PC-9 (cell line): Measurements from ENCODE around the gene HMGB1. TPM values are rescaled to one million over a fixed set of nuclear protein-coding genes. Genes with fewer than 3 reads are reported as not detected.

Source experiments
- BruUV-seq: library from RNA; stranded (reverse); fragments of 400-500 nt; replicated peaks from 2 replicates; lab custom pipeline; 2021; lab: Mats Ljungman, UMichigan
- CTCF ChIA-PET: fragments of 300-600 bp; sonication (Branson Sonifier 250); formaldehyde crosslinking; loops from one replicate; lab custom pipeline; 2022; ENCODE audit warnings: antibody characterized with exemption; lab: Charles Lee
- POLR2A ChIA-PET: fragments of 300-600 bp; sonication (Branson Sonifier 250); formaldehyde crosslinking; loops from one replicate; lab custom pipeline; 2022; ENCODE audit warnings: antibody characterized with exemption; ENCODE audit not compliant: unreplicated experiment; lab: Charles Lee
- DNase-seq, 2 experiments: peaks; one replicate each; pipeline versions ENCODE4 v3.0.0 to v3.0.0-alpha.2; 2015 to 2022; ENCODE audit warnings: mixed read lengths in 1 of 2
- H2AFZ ChIP-seq: fragments of 200-600 bp; sonication (generic); 2 replicates; pipeline ENCODE4 v1.8.1; 2017; ENCODE audit warnings: antibody characterized with exemption
- H3F3A ChIP-seq: fragments of 200-600 bp; sonication (generic); 2 replicates; pipeline ENCODE4 v1.8.1; 2017; ENCODE audit warnings: antibody characterized with exemption, mild to moderate bottlenecking, low read depth; ENCODE audit not compliant: insufficient read depth
- H3K27ac ChIP-seq: fragments of 200-600 bp; sonication (generic); 2 replicates; pipeline ENCODE4 v1.6.1; 2016; ENCODE audit warnings: mixed run types
- H3K27me3 ChIP-seq: fragments of 200-600 bp; sonication (generic); 2 replicates; pipeline ENCODE4 v1.6.1; 2016; ENCODE audit warnings: low read depth, mixed run types; ENCODE audit not compliant: insufficient read depth
- H3K36me3 ChIP-seq: fragments of 200-600 bp; sonication (generic); 2 replicates; pipeline ENCODE4 v1.6.1; 2016; ENCODE audit warnings: low read depth, mixed run types
- H3K4me1 ChIP-seq: fragments of 200-600 bp; sonication (generic); replicated peaks from 2 replicates; pipeline ENCODE4 v1.6.1; 2016; ENCODE audit warnings: mixed run types; ENCODE audit not compliant: insufficient read depth
- H3K4me2 ChIP-seq: fragments of 200-600 bp; sonication (generic); 2 replicates; pipeline ENCODE4 v1.6.1; 2017; ENCODE audit warnings: mixed run types
- H3K4me3 ChIP-seq: fragments of 200-600 bp; sonication (generic); 2 replicates; pipeline ENCODE4 v1.6.1; 2016; ENCODE audit warnings: mixed run types
- H3K79me2 ChIP-seq: fragments of 200-600 bp; sonication (generic); 2 replicates; pipeline ENCODE4 v1.6.1; 2017; ENCODE audit warnings: low read depth, mixed run types
- H3K9me2 ChIP-seq: fragments of 200-600 bp; sonication (generic); 2 replicates; pipeline ENCODE4 v1.8.1; 2017; ENCODE audit warnings: mild to moderate bottlenecking; ENCODE audit not compliant: insufficient read depth
- H3K9me3 ChIP-seq: fragments of 200-600 bp; sonication (generic); 2 replicates; pipeline ENCODE4 v1.8.1; 2016; ENCODE audit warnings: low read depth; ENCODE audit not compliant: insufficient read depth
- H4K20me1 ChIP-seq: fragments of 200-600 bp; sonication (generic); 2 replicates; pipeline ENCODE4 v1.8.1; 2017; ENCODE audit not compliant: insufficient read depth
- EZH2 ChIP-seq: fragments of 200-600 bp; sonication (generic); IDR thresholded peaks from 2 replicates; pipeline ENCODE4 v1.8.0; 2017; ENCODE audit warnings: antibody characterized with exemption, low read depth
- intact Hi-C: fragments of 100-400 bp; cut with micrococcal nuclease; formaldehyde crosslinking; loops from one replicate; pipeline ENCODE4 v1.10.0; 2022; ENCODE audit not compliant: unreplicated experiment
- total RNA-seq: library from RNA; stranded (reverse); gene quantifications from 2 replicates; pipeline ENCODE4 v1.2.3, GENCODE V29; 2021
- TF ChIP-seq, protein P1 (sequence below): fragments of 200-600 bp; sonication (generic); conservative IDR thresholded peaks from 2 replicates; pipeline ENCODE4 v1.6.1; 2017; ENCODE audit warnings: mixed run types, antibody characterized with exemption, mild to moderate bottlenecking, moderate library complexity

HMGB1 gene
- total RNA-seq, 1 experiment from 2014 or later = 313 TPM

DNA sequence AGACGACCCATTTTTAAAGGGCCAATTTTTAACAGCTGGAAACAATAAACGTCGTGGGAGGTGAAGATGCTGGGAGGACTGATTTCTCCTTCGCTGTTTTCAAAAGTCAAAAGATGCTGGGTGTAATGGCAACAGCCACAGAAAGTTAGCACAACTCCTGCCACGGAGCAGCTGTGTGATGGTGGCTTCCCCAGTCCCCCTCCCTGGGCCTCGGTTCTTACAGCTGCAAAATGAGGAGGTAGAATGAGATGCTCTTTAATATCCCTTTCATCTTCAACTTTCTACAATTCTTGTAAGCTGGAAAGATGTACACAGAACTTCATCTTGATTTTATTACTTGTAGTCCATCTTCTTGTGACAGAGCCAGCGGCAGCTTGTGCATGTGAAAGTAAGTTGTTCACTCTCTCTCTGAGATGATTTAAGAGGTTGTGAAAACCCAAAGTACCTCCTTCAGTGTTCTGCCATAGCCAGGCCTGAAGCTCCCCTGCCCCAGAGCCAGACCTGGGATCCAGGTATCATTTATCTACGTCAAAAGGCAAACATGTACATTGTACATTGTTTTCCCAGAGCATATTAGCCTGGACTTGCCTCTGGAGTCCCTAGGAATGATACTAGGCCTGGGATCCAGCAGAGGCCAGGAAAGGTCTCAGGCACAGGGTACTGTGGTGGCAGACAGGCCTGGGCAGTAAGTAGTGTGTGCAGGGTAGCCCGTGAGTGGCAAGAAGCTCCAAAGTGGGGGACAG lies 46.8 kb downstream of the HMGB1 start:
- Histone ChIP-seq H3K4me1 (peaks cover 11% of the 10 kb centered on the region; the same call in 1 of the 2 replicates), H4K20me1 (no peaks in the 10 kb centered on the region), H3K27me3 (no peaks in the 10 kb centered on the region), H3K4me2 (no peak overlapping the region), H3F3A (peaks cover 6% of the 10 kb centered on the region; the same call in 1 of the 2 replicates), H3K36me3 (no peaks in the 10 kb centered on the region), H3K9me2 (no peaks in the 10 kb centered on the region), H3K27ac (no peak overlapping the region), H3K4me3 (no peak overlapping the region), H3K79me2 (no peaks in the 10 kb centered on the region), H3K9me3 (no peaks in the 10 kb centered on the region), H2AFZ (no peak overlapping the region)
- BruUV-seq = no TSS peak
- intact Hi-C loops = no loop called here
- ChIA-PET CTCF (interaction anchor here (0.6 kb wide), 1 partner anchor 184 kb away, joined by 3 read pairs; no protein-coding TSS in a partner anchor), POLR2A (no interaction called here)
- no peak for DNase-seq
- TF ChIP-seq EZH2 = no peak
- TF ChIP-seq, protein P1, sequence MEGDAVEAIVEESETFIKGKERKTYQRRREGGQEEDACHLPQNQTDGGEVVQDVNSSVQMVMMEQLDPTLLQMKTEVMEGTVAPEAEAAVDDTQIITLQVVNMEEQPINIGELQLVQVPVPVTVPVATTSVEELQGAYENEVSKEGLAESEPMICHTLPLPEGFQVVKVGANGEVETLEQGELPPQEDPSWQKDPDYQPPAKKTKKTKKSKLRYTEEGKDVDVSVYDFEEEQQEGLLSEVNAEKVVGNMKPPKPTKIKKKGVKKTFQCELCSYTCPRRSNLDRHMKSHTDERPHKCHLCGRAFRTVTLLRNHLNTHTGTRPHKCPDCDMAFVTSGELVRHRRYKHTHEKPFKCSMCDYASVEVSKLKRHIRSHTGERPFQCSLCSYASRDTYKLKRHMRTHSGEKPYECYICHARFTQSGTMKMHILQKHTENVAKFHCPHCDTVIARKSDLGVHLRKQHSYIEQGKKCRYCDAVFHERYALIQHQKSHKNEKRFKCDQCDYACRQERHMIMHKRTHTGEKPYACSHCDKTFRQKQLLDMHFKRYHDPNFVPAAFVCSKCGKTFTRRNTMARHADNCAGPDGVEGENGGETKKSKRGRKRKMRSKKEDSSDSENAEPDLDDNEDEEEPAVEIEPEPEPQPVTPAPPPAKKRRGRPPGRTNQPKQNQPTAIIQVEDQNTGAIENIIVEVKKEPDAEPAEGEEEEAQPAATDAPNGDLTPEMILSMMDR = no peak

DNA sequence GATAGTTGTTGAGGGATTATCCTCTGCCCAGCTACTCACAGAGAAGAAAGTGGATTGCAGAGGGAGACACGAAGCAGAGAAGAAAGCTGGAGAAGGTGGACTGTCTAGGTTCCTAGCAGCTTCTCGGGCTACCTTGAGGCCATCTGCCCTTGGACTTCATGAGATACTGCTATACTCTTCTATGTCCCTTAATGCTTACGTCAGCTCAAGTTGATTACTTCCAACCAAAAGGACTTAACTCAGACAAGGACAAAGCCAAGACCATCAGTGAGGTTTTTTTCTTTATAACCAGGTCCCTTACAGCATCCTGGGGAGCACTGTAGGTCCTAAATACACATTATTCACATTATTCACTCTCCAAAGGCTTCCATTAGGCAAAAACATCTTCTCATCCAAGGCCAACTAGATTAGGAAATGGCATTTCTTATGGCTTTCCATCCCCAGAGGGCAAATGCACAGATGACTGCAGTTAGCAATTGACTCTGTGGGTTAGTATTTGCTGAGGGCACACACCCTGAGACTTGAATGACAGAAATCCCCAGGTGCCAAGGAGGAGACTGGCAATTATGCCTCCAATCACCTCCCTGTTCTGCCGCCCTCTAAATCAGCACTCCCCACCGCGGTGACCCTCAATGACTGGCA lies 47.5 kb downstream of the HMGB1 start:
- H3K4me3 ChIP-seq = no peak overlapping the region
- BruUV-seq = no TSS peak
- H3K27ac ChIP-seq = no peak overlapping the region
- intact Hi-C loops = no loop called here
- H3F3A ChIP-seq = peaks cover 6% of the 10 kb centered on the region; the same call in 1 of the 2 replicates
- H2AFZ ChIP-seq = no peak overlapping the region
- no peak for DNase-seq
- H3K27me3 ChIP-seq = no peaks in the 10 kb centered on the region
- no peaks in the 10 kb centered on the region for H3K9me2 ChIP-seq
- no peaks in the 10 kb centered on the region for H3K79me2 ChIP-seq
- no peaks in the 10 kb centered on the region for H3K9me3 ChIP-seq
- TF ChIP-seq, protein P1 = no peak
- no peak for TF ChIP-seq EZH2
- H3K4me1 ChIP-seq = peaks cover 11% of the 10 kb centered on the region; the same call in 1 of the 2 replicates
- no peaks in the 10 kb centered on the region for H4K20me1 ChIP-seq
- ChIA-PET CTCF (no interaction called here), POLR2A (no interaction called here)
- no peak overlapping the region for H3K4me2 ChIP-seq
- no peaks in the 10 kb centered on the region for H3K36me3 ChIP-seq

DNA sequence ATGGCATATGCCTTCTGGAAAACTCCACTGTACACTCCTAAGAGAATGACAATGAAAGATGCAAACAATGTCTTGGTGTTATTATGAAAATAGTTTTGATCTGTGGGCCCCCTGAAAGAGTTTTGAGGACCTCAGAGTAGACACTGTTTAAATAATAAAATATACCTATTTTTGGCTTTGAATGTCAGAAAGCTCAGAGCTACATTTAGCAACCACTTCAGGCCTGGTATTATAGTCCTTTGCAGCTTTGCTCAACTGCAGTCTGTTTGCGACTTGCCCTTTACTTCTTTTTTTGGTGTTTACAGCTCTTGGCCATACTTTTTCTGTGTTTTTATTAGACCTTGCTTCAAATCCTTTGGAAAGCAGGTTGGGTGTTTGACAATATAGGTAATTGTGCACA lies 49.3 kb downstream of the HMGB1 start:
- H4K20me1 ChIP-seq = no peaks in the 10 kb centered on the region
- no peak overlapping the region for H3K27ac ChIP-seq
- ChIA-PET CTCF (no interaction called here), POLR2A (no interaction called here)
- H3F3A ChIP-seq = peaks cover 6% of the 10 kb centered on the region; the same call in 1 of the 2 replicates
- DNase-seq = no peak
- no peak overlapping the region for H3K4me2 ChIP-seq
- no TSS peak for BruUV-seq
- no peak overlapping the region for H2AFZ ChIP-seq
- TF ChIP-seq, protein P1 = no peak
- no peak for TF ChIP-seq EZH2
- no peaks in the 10 kb centered on the region for H3K36me3 ChIP-seq
- no peaks in the 10 kb centered on the region for H3K27me3 ChIP-seq
- H3K9me3 ChIP-seq = no peaks in the 10 kb centered on the region
- no peak overlapping the region for H3K4me3 ChIP-seq
- H3K79me2 ChIP-seq = no peaks in the 10 kb centered on the region
- H3K4me1 ChIP-seq = peaks cover 6% of the 10 kb centered on the region; the same call in 1 of the 2 replicates
- intact Hi-C loops = no loop called here
- H3K9me2 ChIP-seq = no peaks in the 10 kb centered on the region
